GM23338 (cell line): ENCODE results near the gene TMEM214. TPM values are rescaled to one million over a fixed set of nuclear protein-coding genes. Genes with fewer than 3 reads are reported as not detected.

Source experiments
- ATAC-seq: fragments of 200-7000 bp; cut with Tn5 transposase; 3 replicates; pipeline ENCODE4 v1.9.1; 2020
- DNase-seq: peaks from one replicate; pipeline ENCODE4 v3.0.0-alpha.2; 2015; ENCODE audit warnings: low spot score
- H2AFZ ChIP-seq: fragments of 200-600 bp; sonication (generic); 2 replicates; pipeline ENCODE4 v1.8.0; 2016; ENCODE audit warnings: antibody characterized with exemption, mild to moderate bottlenecking, moderate library complexity
- H3F3A ChIP-seq: fragments of 200-600 bp; sonication (generic); replicated peaks from 2 replicates; pipeline ENCODE4 v1.8.0; 2017; ENCODE audit warnings: antibody characterized with exemption, mixed run types, low read depth
- H3K27ac ChIP-seq: fragments of 200-600 bp; sonication (generic); 2 replicates; pipeline ENCODE4 v1.6.1; 2016; ENCODE audit warnings: low read depth
- H3K27me3 ChIP-seq: fragments of 200-600 bp; sonication (generic); 2 replicates; pipeline ENCODE4 v1.8.0; 2016; ENCODE audit warnings: mild to moderate bottlenecking, mixed run types, moderate library complexity; ENCODE audit not compliant: insufficient read depth
- H3K36me3 ChIP-seq: fragments of 200-600 bp; sonication (generic); 2 replicates; pipeline ENCODE4 v1.8.0; 2016; ENCODE audit warnings: mild to moderate bottlenecking; ENCODE audit not compliant: insufficient read depth
- H3K4me1 ChIP-seq: fragments of 200-600 bp; sonication (generic); 2 replicates; pipeline ENCODE4 v1.8.0; 2016; ENCODE audit warnings: mild to moderate bottlenecking, moderate library complexity; ENCODE audit not compliant: insufficient read depth
- H3K4me2 ChIP-seq: fragments of 200-600 bp; sonication (generic); 2 replicates; pipeline ENCODE4 v1.7.1; 2017; ENCODE audit warnings: mixed run types
- H3K4me3 ChIP-seq: fragments of 200-600 bp; sonication (generic); 2 replicates; pipeline ENCODE4 v1.6.1; 2016; ENCODE audit warnings: mixed run types
- H3K79me2 ChIP-seq: fragments of 200-600 bp; sonication (generic); replicated peaks from 2 replicates; pipeline ENCODE4 v1.8.0; 2017; ENCODE audit warnings: mild to moderate bottlenecking; ENCODE audit not compliant: insufficient read depth
- H3K9me2 ChIP-seq: fragments of 200-600 bp; sonication (generic); 2 replicates; pipeline ENCODE4 v1.8.0; 2017; ENCODE audit not compliant: insufficient read depth
- H4K20me1 ChIP-seq: fragments of 200-600 bp; sonication (generic); replicated peaks from 2 replicates; pipeline ENCODE4 v1.8.0; 2017; ENCODE audit warnings: mild to moderate bottlenecking; ENCODE audit not compliant: insufficient read depth
- H3K27ac Mint-ChIP-seq: 2 replicates; pipeline ENCODE4 v1.8.0; 2020; ENCODE audit warnings: inconsistent platforms, mild to moderate bottlenecking, moderate library complexity, mixed read lengths
- H3K27me3 Mint-ChIP-seq: 3 replicates; pipeline ENCODE4 v1.8.0; 2022; ENCODE audit warnings: low read depth, mild to moderate bottlenecking, moderate library complexity, mixed read lengths, inconsistent platforms; ENCODE audit not compliant: insufficient read depth, poor library complexity
- H3K36me3 Mint-ChIP-seq: 3 replicates; pipeline ENCODE4 v1.8.0; 2021; ENCODE audit warnings: low read depth, mild to moderate bottlenecking, inconsistent platforms, moderate library complexity, mixed read lengths
- H3K4me1 Mint-ChIP-seq: 3 replicates; pipeline ENCODE4 v1.8.0; 2020; ENCODE audit warnings: mild to moderate bottlenecking, inconsistent platforms, mixed read lengths
- H3K4me3 Mint-ChIP-seq: 3 replicates; pipeline ENCODE4 v1.8.0; 2021; ENCODE audit warnings: moderate library complexity, mild to moderate bottlenecking, inconsistent platforms, mixed read lengths
- H3K9me3 Mint-ChIP-seq: 3 replicates; pipeline ENCODE4 v1.8.0; 2020; ENCODE audit warnings: moderate library complexity, mild to moderate bottlenecking, inconsistent platforms, mixed read lengths
- CREB1 ChIP-seq: fragments of 250-450 bp; sonication (Bioruptor Pico); IDR thresholded peaks from 2 replicates; pipeline ENCODE4 v1.5.0; 2020; ENCODE audit warnings: low read depth, mild to moderate bottlenecking, moderate library complexity
- CTCF ChIP-seq, 2 experiments: fragments of 200-600 bp in 1 of 2; sonication (generic) in 1 of 2; conservative IDR thresholded peaks; 2 replicates each; pipeline versions ENCODE4 v1.5.1 to v1.6.1; 2016 to 2017; ENCODE audit warnings: antibody characterized with exemption in 2 of 2, low read depth in 2 of 2, mild to moderate bottlenecking in 2 of 2, moderate library complexity in 1 of 2
- EZH2 ChIP-seq: fragments of 200-600 bp; sonication (generic); IDR thresholded peaks from one replicate; pipeline ENCODE4 v1.8.0; 2017; ENCODE audit warnings: antibody characterized with exemption, mild to moderate bottlenecking, low read depth; ENCODE audit not compliant: unreplicated experiment
- EZH2phosphoT487 ChIP-seq: fragments of 200-600 bp; sonication (generic); IDR thresholded peaks from one replicate; pipeline ENCODE4 v1.8.1; 2018; ENCODE audit warnings: antibody characterized with exemption; ENCODE audit not compliant: unreplicated experiment
- JUNB ChIP-seq: IDR thresholded peaks from one replicate; pipeline ENCODE4 v1.6.1; 2016; ENCODE audit warnings: antibody characterized with exemption; ENCODE audit not compliant: unreplicated experiment
- NANOG ChIP-seq: IDR thresholded peaks from 2 replicates; pipeline ENCODE4 v1.6.1; 2016; ENCODE audit warnings: antibody characterized with exemption, borderline replicate concordance
- POLR2AphosphoS5 ChIP-seq: IDR thresholded peaks from 2 replicates; pipeline ENCODE4 v1.6.1; 2016; ENCODE audit warnings: antibody characterized with exemption, low read depth
- REST ChIP-seq: IDR thresholded peaks from one replicate; pipeline ENCODE4 v1.6.1; 2018; ENCODE audit warnings: antibody characterized with exemption; ENCODE audit not compliant: unreplicated experiment
- STAT1 ChIP-seq: IDR thresholded peaks from one replicate; pipeline ENCODE4 v1.6.1; 2016; ENCODE audit warnings: antibody characterized with exemption; ENCODE audit not compliant: unreplicated experiment
- ZNF114 ChIP-seq: fragments of 250-450 bp; sonication (Bioruptor Pico); IDR thresholded peaks from 2 replicates; pipeline ENCODE4 v1.5.0; 2020; ENCODE audit warnings: mild to moderate bottlenecking, moderate library complexity
- ZNF331 ChIP-seq: fragments of 250-450 bp; sonication (Bioruptor Pico); IDR thresholded peaks from 2 replicates; pipeline ENCODE4 v1.5.0; 2020; ENCODE audit warnings: low read depth, mild to moderate bottlenecking, moderate library complexity
- polyA plus RNA-seq: library from polyadenylated mRNA; unstranded; fragments of >200 nt; fragmentation: Nextera tagmentation; extraction: Ambion mirVana; gene quantifications from 2 replicates; pipeline ENCODE4 v1.2.1, GENCODE V29; 2016
- total RNA-seq: library from RNA; depleted of rRNA; stranded (reverse); fragments of >200 nt; shearing (Covaris generic); gene quantifications from 2 replicates; pipeline ENCODE4 v1.2.3, GENCODE V29; 2014
- TF ChIP-seq, protein P1 (sequence below): IDR thresholded peaks from 2 replicates; pipeline ENCODE4 v1.6.1; 2016; ENCODE audit warnings: antibody characterized with exemption

TMEM214 gene
- total and polyA plus RNA-seq, 2 experiments from 2014 or later, result 18.4 to 36.5 TPM

DNA sequence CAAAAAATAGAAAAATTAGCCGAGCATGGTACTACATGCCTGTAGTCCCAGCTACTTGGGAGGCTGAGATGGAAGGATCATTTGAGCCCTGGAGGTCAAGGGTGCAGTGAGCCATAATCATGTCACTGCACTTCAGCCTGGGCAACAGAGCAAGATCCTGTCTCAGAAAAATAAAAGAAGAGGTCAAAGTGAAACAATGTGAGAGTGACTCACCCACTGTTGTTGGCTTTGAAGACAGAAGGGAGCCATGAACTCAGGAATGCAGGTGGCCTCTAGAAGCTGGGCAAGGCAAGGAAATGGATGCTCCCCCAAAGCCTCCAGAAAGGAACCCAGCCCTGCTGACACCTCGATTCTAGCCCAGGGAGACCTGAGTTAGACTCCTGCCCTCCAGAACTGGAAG is 3.7 kb upstream of the TMEM214 start (continued):
- no peak for TF ChIP-seq JUNB
- TF ChIP-seq, protein P1, sequence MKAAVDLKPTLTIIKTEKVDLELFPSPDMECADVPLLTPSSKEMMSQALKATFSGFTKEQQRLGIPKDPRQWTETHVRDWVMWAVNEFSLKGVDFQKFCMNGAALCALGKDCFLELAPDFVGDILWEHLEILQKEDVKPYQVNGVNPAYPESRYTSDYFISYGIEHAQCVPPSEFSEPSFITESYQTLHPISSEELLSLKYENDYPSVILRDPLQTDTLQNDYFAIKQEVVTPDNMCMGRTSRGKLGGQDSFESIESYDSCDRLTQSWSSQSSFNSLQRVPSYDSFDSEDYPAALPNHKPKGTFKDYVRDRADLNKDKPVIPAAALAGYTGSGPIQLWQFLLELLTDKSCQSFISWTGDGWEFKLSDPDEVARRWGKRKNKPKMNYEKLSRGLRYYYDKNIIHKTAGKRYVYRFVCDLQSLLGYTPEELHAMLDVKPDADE, result no peak
- no peak for TF ChIP-seq STAT1
- TF ChIP-seq EZH2phosphoT487, result no peak

DNA sequence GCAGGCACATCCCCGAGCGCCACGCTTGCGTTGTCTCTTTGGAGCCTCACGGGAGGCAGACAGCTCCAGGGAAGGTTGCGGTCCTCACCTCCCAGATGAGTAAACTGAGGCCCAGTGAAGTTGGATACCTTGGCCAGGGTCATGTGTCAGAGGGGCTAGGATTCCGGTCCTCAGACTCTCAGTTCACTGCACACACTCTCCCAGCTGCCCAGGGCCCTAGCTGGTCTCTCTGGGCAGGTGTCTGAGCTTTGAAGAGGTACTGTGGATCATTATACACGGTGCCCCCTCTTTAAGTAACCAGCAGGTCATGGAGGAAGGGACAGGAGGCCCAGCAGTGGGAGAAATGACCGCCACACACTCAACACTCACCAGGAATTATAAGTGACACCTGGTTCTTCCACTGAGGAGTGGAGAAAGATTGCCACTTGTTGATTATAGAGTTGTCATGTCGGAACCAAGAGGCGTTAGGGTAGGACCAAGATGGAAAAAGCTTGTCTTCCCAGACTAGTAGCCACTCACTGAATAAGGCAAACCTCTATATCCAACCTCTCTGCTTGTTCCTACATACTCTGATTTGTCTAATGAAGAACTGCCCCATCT is 588 bp downstream of the TMEM214 start:
- peak overlapping the region; percentile 97 for H3K4me2 ChIP-seq
- no peaks in the 10 kb centered on the region for H3K9me3 Mint-ChIP-seq
- no peak for DNase-seq
- ATAC-seq, result peak; percentile 18
- H3K9me2 ChIP-seq, result no peaks in the 10 kb centered on the region
- H3K4me3 Mint-ChIP-seq, result peak overlapping the region; percentile 94
- no peak overlapping the region for H3K27ac ChIP-seq
- H3K79me2 ChIP-seq, result peaks cover 13% of the 10 kb centered on the region
- H3F3A ChIP-seq, result no peaks in the 10 kb centered on the region
- no peaks in the 10 kb centered on the region for H3K27me3 ChIP-seq
- peaks cover 32% of the 10 kb centered on the region for H3K36me3 Mint-ChIP-seq
- H3K4me1 Mint-ChIP-seq, result peaks cover 16% of the 10 kb centered on the region
- no peaks in the 10 kb centered on the region; the same call in 1 of the 2 replicates for H4K20me1 ChIP-seq
- peak overlapping the region; percentile 99 for H3K4me3 ChIP-seq
- H3K4me1 ChIP-seq, result peaks cover 9% of the 10 kb centered on the region; the same call in 1 of the 2 replicates
- no peaks in the 10 kb centered on the region for H3K36me3 ChIP-seq
- H3K27me3 Mint-ChIP-seq, result peaks cover 16% of the 10 kb centered on the region
- H2AFZ ChIP-seq, result peak overlapping the region; percentile 100
- no peak overlapping the region for H3K27ac Mint-ChIP-seq
- no peak for TF ChIP-seq EZH2phosphoT487
- TF ChIP-seq ZNF331 (CRISPR knock-in tag), result no peak
- TF ChIP-seq ZNF114 (CRISPR knock-in tag), result no peak
- TF ChIP-seq JUNB, result no peak
- TF ChIP-seq EZH2, result no peak
- TF ChIP-seq CREB1 (CRISPR knock-in tag), result no peak
- TF ChIP-seq, protein P1, result no peak
- TF ChIP-seq STAT1, result no peak
- TF ChIP-seq REST, result no peak
- no peak for TF ChIP-seq NANOG
- TF ChIP-seq POLR2AphosphoS5, result no peak
- TF ChIP-seq CTCF (conservative IDR thresholded peaks at IDR 0.05; ENCODE audit: low read depth in 2 of 2), result no peak
